ENCODE data around the gene DLG4.

Gene DLG4

DNA sequence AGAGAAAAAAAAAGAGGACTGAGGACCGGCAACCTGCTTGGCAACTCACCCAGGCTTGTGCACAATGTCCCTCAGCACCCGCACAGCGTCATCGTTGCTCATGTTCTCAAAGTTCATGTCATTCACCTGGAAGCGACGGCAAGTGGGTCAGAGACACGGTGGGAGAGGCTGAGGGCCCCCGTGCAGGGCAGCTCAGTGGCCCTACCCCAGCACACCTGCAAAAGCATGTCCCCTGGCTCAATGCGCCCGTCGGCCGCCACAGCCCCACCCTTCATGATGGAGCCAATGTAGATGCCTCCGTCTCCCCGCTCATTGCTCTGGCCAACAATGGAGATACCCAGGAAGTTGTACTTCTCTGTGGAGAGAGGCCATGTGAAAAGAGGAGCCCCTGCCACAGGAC, 9.3 kb upstream of the DLG4 start:
- no peak for DNase-seq

DNA sequence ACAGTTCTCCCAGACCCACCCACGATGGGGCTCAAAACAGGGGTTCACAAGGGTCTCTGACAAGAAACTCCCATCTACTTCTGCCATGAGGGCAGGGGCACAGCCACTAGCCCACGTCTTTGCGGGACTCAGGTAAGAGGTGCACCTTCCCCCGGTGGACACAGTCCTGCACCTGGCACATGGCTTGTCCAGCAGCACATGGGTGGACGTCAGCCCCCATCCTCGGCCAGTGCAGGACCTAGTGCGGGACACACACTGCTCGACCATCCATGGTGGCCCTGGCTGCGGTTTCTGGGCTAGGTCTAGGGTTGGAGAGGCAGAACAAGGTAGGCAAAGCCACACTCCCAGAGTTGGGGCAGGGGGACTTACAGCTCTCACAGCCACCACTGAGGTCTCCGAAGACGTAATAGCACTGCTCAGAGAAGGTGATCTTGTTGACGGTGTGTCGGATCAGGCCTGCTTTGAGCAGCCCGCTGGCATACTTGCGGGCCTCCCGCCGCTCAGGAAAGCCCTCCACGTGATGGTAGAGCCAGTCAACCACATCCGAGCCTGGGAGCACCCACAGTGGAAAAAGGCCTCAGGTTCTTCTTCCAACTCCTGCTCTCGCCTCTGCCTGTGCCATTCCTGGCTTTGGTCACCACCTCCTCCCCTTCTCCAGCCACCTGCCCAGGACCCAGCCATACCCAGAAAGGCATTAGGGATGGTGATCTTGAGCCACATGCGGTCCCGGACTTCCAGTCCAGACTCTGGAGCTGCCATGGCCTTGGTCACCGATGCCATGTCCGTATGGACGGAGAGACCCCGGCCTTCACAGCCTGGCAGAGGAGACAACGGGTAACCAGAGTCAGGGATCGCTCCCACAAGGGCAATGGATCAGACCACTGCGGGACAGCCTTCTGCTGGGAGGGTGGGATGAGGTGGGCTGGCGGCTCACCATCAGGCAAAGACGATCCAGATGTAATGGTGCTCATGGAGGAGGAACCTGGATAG, 7.4 kb upstream of the DLG4 start:
- DNase-seq: no peak

DNA sequence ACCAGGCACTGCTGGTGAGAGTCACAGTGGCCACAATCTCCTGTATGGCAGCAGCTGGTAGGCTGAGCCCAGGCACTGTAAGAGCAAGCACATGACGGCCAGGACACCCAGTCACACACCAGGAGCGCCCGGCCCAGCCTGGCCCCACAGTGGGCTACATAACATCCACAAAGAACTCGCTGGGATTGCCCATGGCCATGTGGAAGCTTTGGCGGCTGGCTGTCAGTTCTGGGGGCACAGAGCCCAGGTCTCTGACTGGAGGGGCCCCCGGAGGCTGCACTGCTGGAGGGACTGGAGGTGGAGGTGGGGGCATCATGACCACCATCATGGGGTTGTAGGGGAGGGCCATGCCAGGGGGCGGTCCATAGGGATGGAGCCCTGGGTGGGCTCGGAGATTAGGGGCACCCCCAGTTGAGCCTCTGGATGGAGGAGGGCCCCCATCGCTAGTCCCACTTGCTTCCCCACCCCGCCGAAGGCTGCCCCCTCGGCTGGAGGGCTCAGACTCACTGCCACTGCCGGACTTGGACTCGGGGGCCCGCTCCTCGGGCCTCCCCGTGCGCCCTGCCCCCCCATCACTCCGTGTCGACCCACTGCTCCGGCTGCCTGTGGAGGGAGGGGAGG, 6.2 kb upstream of the DLG4 start:
- no peak for DNase-seq

GRCh38 chr17:7224661-7225111, 5.0 kb upstream of the DLG4 start:
- no peak for DNase-seq

- no peak for DNase-seq
These were observed 4.5 kb upstream of the DLG4 start for GRCh38 chr17:7224110-7224509.

DNA sequence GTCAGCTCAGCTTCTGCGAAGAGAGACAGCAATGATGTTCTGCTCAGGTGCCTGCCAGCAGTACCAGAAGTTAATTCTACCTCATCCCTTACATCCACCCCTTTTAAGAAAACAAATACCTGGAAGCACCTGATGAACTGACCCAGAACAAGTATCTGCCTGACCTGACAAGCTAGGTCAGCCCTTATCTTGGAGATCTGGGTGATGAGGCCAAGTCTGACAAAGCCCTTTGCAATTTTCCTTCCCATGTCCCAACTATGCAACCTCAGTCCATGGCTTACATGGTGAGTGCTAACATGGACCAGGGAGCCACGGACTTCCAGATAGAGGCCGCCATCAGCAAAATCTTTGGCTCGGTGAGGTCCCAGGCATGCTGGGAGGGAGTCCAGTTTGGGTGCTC, 3.7 kb upstream of the DLG4 start:
- DNase-seq: no peak

DNA sequence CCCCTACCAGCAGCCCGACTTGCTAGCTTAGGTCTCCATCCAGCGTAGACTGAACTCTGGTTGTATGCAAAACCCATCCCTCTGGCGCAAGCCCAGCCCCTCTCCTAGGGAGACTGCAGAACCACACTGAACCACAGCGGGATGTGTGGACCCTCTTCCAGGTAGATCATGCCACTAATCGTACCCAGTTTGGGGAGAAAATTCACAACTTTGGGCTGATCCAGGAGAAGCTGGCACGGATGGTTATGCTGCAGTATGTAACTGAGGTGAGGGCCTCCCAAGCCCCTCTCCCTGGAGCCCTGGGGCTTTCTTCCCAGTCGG, 3.3 kb upstream of the DLG4 start:
- no peak for DNase-seq

- no peak for DNase-seq
These were observed 2.7 kb upstream of the DLG4 start for GRCh38 chr17:7222093-7222971.

- DNase-seq: no peak
These were observed 1.8 kb upstream of the DLG4 start for GRCh38 chr17:7221278-7222092.

GRCh38 chr17:7220593-7221277, 1.1 kb upstream of the DLG4 start:
- DNase-seq: peak; percentile 40

GRCh38 chr17:7219229-7219811, 316 bp downstream of the DLG4 start:
- DNase-seq: no peak

DNA sequence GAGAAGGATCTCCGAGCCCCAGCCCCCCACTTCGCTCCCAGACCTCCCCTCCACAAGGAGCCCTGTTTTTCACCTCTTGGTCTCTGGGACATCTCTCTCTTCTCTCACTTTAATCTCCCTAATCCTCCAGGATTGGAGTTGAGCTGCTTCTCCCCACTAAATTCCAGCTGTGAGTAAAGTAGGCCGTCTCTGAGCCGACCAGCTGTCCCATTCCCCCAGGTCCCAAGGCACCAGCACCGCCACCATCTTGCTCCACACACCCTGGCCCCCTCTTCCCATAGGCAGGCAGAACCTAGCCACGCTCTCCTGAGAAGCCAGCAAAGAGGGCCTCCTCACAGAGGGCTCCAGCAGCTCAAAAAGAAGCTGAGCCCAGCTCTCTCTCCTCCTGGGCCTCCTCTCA, 878 bp downstream of the DLG4 start:
- DNase-seq: no peak

- no peak for DNase-seq
These were observed 1.5 kb downstream of the DLG4 start for GRCh38 chr17:7218166-7218565.

GRCh38 chr17:7217113-7217987, 2.3 kb downstream of the DLG4 start:
- no peak for DNase-seq

GRCh38 chr17:7216242-7217112, 3.2 kb downstream of the DLG4 start:
- DNase-seq: no peak

GRCh38 chr17:7215652-7216180, 3.9 kb downstream of the DLG4 start:
- no peak for DNase-seq

DNA sequence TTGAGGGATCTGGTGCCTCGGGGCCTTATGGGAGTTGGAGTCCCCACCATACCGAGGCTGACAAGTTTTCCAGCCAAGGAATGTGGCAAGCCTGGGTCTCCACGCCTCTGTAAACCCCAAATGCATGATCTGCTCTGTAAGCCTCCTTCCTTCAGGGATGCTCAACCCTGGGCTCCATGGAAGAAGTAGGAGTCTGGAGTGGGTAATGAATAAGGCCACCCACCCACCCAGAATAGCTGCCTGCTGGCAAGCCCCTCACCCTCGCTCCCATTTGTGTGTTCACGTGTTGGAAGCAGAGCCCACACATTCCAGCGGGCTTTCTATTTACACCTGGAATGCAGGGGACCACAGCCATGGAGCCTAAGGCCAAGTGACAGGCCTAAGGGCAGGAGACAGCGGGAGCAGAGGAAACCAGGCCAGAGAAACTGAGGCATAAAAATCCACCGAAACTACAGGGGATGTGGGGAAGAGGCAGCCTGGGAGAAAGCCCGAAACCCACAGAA, 4.4 kb downstream of the DLG4 start:
- no peak for DNase-seq

DNA sequence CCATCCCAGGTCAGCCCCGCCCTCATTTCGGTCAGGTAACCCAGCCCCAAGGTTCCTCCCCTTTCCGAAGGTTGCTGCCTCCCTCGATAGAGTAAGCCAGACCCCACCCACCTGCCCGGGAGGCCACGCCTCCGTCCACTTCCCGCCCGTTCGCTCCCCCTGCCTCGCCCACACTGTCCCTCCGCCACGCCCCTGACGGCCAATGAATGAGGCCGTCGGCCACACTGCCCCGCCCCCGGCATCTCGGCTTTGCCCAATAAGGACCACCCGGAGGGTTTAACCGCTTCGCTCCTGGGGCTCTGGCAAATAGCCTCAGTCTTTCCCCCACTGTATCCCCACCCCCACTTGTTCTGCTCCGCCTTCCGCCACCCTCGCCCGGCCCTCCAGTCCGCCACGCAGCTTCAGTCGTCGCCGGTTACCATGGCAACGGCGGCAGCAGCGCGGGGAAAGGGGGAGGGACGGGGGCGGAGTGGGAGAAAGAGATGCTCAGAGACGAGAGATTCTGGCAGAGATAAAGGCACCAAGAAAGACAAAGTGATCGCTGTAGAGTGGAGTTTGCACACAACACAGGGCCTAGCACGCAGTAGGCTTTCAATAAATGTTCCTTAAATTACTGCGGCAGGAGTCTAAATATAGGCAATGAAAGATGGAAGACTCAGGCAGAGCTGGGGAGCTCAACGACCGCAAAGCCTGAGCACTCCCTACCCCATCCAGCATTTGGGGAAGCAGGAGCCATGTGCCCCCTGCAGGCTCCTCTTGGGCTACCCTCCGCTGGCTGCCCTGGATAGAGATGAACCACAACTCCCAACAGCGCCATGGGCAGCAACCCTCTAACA, 5.1 kb downstream of the DLG4 start:
- peak; percentile 98 for DNase-seq

All from T-helper 9 cell (primary cell).